ENCODE results near the gene TRPM5. TPM values are rescaled to one million over a fixed set of nuclear protein-coding genes. Genes with fewer than 3 reads are reported as not detected.

Gene TRPM5
- polyA plus RNA-seq, 1 donor, result 0.87 TPM

GRCh38 chr11:2400762-2401435 lies 43.4 kb downstream of the TRPM5 start:
- Histone ChIP-seq H3K4me1 (ENCODE audit: control insufficient read depth, insufficient read depth, low read length) (peaks cover 21% of the 10 kb centered on the region), H3K27ac (ENCODE audit: low read length) (peak overlapping the region; percentile 60), H3K4me3 (ENCODE audit: low read length) (peak overlapping the region; percentile 87), H3K27me3 (ENCODE audit: control insufficient read depth, insufficient read depth, low read length) (no peaks in the 10 kb centered on the region), H3K36me3 (ENCODE audit: control insufficient read depth, insufficient read depth, low read length) (peaks cover 48% of the 10 kb centered on the region), H3K9me3 (ENCODE audit: control insufficient read depth, low read depth, low read length) (no peaks in the 10 kb centered on the region)
- no CpG with 5 or more reads among the region's 55 CpGs for WGBS (ENCODE audit: insufficient coverage, low lambda C conversion rate)
- no peak for DNase-seq

- no CpG with 5 or more reads among the region's 66 CpGs for WGBS (ENCODE audit: insufficient coverage, low lambda C conversion rate)
- Histone ChIP-seq H3K4me1 (ENCODE audit: control insufficient read depth, insufficient read depth, low read length) (peaks cover 21% of the 10 kb centered on the region), H3K27me3 (ENCODE audit: control insufficient read depth, insufficient read depth, low read length) (no peaks in the 10 kb centered on the region), H3K27ac (ENCODE audit: low read length) (peak within 1 kb of the TSS; percentile 97), H3K36me3 (ENCODE audit: control insufficient read depth, insufficient read depth, low read length) (peaks cover 53% of the 10 kb centered on the region), H3K4me3 (ENCODE audit: low read length) (peak within 1 kb of the TSS; percentile 96), H3K9me3 (ENCODE audit: control insufficient read depth, low read depth, low read length) (no peaks in the 10 kb centered on the region)
- DNase-seq, result peak; percentile 100
Measured at GRCh38 chr11:2400069-2400761, 44.1 kb downstream of the TRPM5 start, which contains the start of gene TSSC4. TSS of gene TSSC4 (plus strand) at chr11:2400750. CDS start at chr11:2402634, 1,884 bp downstream.

- Histone ChIP-seq H3K4me1 (ENCODE audit: control insufficient read depth, insufficient read depth, low read length) (peaks cover 21% of the 10 kb centered on the region), H3K4me3 (ENCODE audit: low read length) (peak overlapping the region; percentile 96), H3K36me3 (ENCODE audit: control insufficient read depth, insufficient read depth, low read length) (peaks cover 54% of the 10 kb centered on the region), H3K9me3 (ENCODE audit: control insufficient read depth, low read depth, low read length) (no peaks in the 10 kb centered on the region), H3K27ac (ENCODE audit: low read length) (peak overlapping the region; percentile 97), H3K27me3 (ENCODE audit: control insufficient read depth, insufficient read depth, low read length) (no peaks in the 10 kb centered on the region)
- DNase-seq, result no peak
- no CpG with 5 or more reads among the region's 23 CpGs for WGBS (ENCODE audit: insufficient coverage, low lambda C conversion rate)
Measured at GRCh38 chr11:2399488-2400068, 44.7 kb downstream of the TRPM5 start.

GRCh38 chr11:2398664-2399355 lies 45.5 kb downstream of the TRPM5 start:
- Histone ChIP-seq H3K27me3 (ENCODE audit: control insufficient read depth, insufficient read depth, low read length) (no peaks in the 10 kb centered on the region), H3K4me3 (ENCODE audit: low read length) (peak overlapping the region; percentile 96), H3K4me1 (ENCODE audit: control insufficient read depth, insufficient read depth, low read length) (peaks cover 21% of the 10 kb centered on the region), H3K9me3 (ENCODE audit: control insufficient read depth, low read depth, low read length) (no peaks in the 10 kb centered on the region), H3K36me3 (ENCODE audit: control insufficient read depth, insufficient read depth, low read length) (peaks cover 58% of the 10 kb centered on the region), H3K27ac (ENCODE audit: low read length) (peak overlapping the region; percentile 97)
- no CpG with 5 or more reads among the region's 7 CpGs for WGBS (ENCODE audit: insufficient coverage, low lambda C conversion rate)
- no peak for DNase-seq

GRCh38 chr11:2397005-2397404 lies 47.3 kb downstream of the TRPM5 start:
- Histone ChIP-seq H3K27me3 (ENCODE audit: control insufficient read depth, insufficient read depth, low read length) (no peaks in the 10 kb centered on the region), H3K4me3 (ENCODE audit: low read length) (no peak overlapping the region), H3K9me3 (ENCODE audit: control insufficient read depth, low read depth, low read length) (no peaks in the 10 kb centered on the region), H3K36me3 (ENCODE audit: control insufficient read depth, insufficient read depth, low read length) (peaks cover 58% of the 10 kb centered on the region), H3K4me1 (ENCODE audit: control insufficient read depth, insufficient read depth, low read length) (peaks cover 18% of the 10 kb centered on the region), H3K27ac (ENCODE audit: low read length) (no peak overlapping the region)
- DNase-seq, result no peak
- no CpG with 5 or more reads among the region's 12 CpGs for WGBS (ENCODE audit: insufficient coverage, low lambda C conversion rate)

- H3K27ac ChIP-seq (ENCODE audit: low read length), result no peak overlapping the region
- no peak overlapping the region for H3K4me3 ChIP-seq (ENCODE audit: low read length)
- no CpG with 5 or more reads among the region's 26 CpGs for WGBS (ENCODE audit: insufficient coverage, low lambda C conversion rate)
- H3K4me1 ChIP-seq (ENCODE audit: control insufficient read depth, insufficient read depth, low read length), result peaks cover 13% of the 10 kb centered on the region
- H3K36me3 ChIP-seq (ENCODE audit: control insufficient read depth, insufficient read depth, low read length), result peaks cover 61% of the 10 kb centered on the region
- H3K9me3 ChIP-seq (ENCODE audit: control insufficient read depth, low read depth, low read length), result no peaks in the 10 kb centered on the region
- DNase-seq, result no peak
- H3K27me3 ChIP-seq (ENCODE audit: control insufficient read depth, insufficient read depth, low read length), result no peaks in the 10 kb centered on the region
Measured at GRCh38 chr11:2396471-2396870, 47.8 kb downstream of the TRPM5 start.

- no peak for DNase-seq
- H3K27me3 ChIP-seq (ENCODE audit: control insufficient read depth, insufficient read depth, low read length), result no peaks in the 10 kb centered on the region
- peaks cover 13% of the 10 kb centered on the region for H3K4me1 ChIP-seq (ENCODE audit: control insufficient read depth, insufficient read depth, low read length)
- H3K27ac ChIP-seq (ENCODE audit: low read length), result no peak overlapping the region
- H3K9me3 ChIP-seq (ENCODE audit: control insufficient read depth, low read depth, low read length), result no peaks in the 10 kb centered on the region
- H3K36me3 ChIP-seq (ENCODE audit: control insufficient read depth, insufficient read depth, low read length), result peaks cover 67% of the 10 kb centered on the region
- no CpG with 5 or more reads among the region's 17 CpGs for WGBS (ENCODE audit: insufficient coverage, low lambda C conversion rate)
- no peak overlapping the region for H3K4me3 ChIP-seq (ENCODE audit: low read length)
Measured at GRCh38 chr11:2395856-2396255, 48.5 kb downstream of the TRPM5 start.

- H3K27ac ChIP-seq (ENCODE audit: low read length), result no peak overlapping the region
- WGBS (ENCODE audit: insufficient coverage, low lambda C conversion rate), result no CpG with 5 or more reads among the region's 26 CpGs
- no peak for DNase-seq
- no peaks in the 10 kb centered on the region for H3K9me3 ChIP-seq (ENCODE audit: control insufficient read depth, low read depth, low read length)
- H3K27me3 ChIP-seq (ENCODE audit: control insufficient read depth, insufficient read depth, low read length), result no peaks in the 10 kb centered on the region
- peaks cover 71% of the 10 kb centered on the region for H3K36me3 ChIP-seq (ENCODE audit: control insufficient read depth, insufficient read depth, low read length)
- peaks cover 13% of the 10 kb centered on the region for H3K4me1 ChIP-seq (ENCODE audit: control insufficient read depth, insufficient read depth, low read length)
- H3K4me3 ChIP-seq (ENCODE audit: low read length), result no peak overlapping the region
Measured at GRCh38 chr11:2395211-2395730, 49.0 kb downstream of the TRPM5 start.

- DNase-seq, result no peak
- peaks cover 76% of the 10 kb centered on the region for H3K36me3 ChIP-seq (ENCODE audit: control insufficient read depth, insufficient read depth, low read length)
- no peaks in the 10 kb centered on the region for H3K27me3 ChIP-seq (ENCODE audit: control insufficient read depth, insufficient read depth, low read length)
- WGBS (ENCODE audit: insufficient coverage, low lambda C conversion rate), result no CpG with 5 or more reads among the region's 8 CpGs
- H3K4me1 ChIP-seq (ENCODE audit: control insufficient read depth, insufficient read depth, low read length), result peaks cover 13% of the 10 kb centered on the region
- H3K27ac ChIP-seq (ENCODE audit: low read length), result no peak overlapping the region
- H3K4me3 ChIP-seq (ENCODE audit: low read length), result no peak overlapping the region
- no peaks in the 10 kb centered on the region for H3K9me3 ChIP-seq (ENCODE audit: control insufficient read depth, low read depth, low read length)
Measured at GRCh38 chr11:2394818-2395105, 49.6 kb downstream of the TRPM5 start.

Measured in large intestine (tissue), 3 donors.